Measurements from ENCODE around the gene RAD50.

- no peak for TF ChIP-seq CTCF (IDR thresholded peaks at IDR 0.05)
- TF ChIP-seq POLR2A (IDR thresholded peaks at IDR 0.05): no peak
- TF ChIP-seq EP300 (IDR thresholded peaks at IDR 0.05): no peak
- no peak for TF ChIP-seq POLR2AphosphoS5 (IDR thresholded peaks at IDR 0.05)
Measured at GRCh38 chr5:132663771-132664695, 107.3 kb downstream of the RAD50 start.
